Prostate gland (tissue), 2 donors: Measurements from ENCODE around the gene MAP2K1.

Source experiments
- POLR2AphosphoS5 ChIP-seq: sonication (generic); formaldehyde crosslinking; IDR thresholded peaks from one replicate; pipeline ENCODE4 v1.6.1; 2017; ENCODE audit warnings: antibody characterized with exemption
- TF ChIP-seq, protein P1 (sequence below), 4 experiments: fragments of 200-600 bp in 2 of 4; fragments of 450-650 bp in 2 of 4; sonication (generic) in 2 of 4; IDR thresholded peaks; 1 replicate in 3 of 4; 2 replicates in 1 of 4; pipeline ENCODE4 v1.5.1; 2016 to 2019; ENCODE audit warnings: antibody characterized with exemption in 4 of 4, mild to moderate bottlenecking in 2 of 4, moderate library complexity in 2 of 4

GRCh38 chr15:66413579-66413978, 26.9 kb downstream of the MAP2K1 start:
- TF ChIP-seq, protein P1, sequence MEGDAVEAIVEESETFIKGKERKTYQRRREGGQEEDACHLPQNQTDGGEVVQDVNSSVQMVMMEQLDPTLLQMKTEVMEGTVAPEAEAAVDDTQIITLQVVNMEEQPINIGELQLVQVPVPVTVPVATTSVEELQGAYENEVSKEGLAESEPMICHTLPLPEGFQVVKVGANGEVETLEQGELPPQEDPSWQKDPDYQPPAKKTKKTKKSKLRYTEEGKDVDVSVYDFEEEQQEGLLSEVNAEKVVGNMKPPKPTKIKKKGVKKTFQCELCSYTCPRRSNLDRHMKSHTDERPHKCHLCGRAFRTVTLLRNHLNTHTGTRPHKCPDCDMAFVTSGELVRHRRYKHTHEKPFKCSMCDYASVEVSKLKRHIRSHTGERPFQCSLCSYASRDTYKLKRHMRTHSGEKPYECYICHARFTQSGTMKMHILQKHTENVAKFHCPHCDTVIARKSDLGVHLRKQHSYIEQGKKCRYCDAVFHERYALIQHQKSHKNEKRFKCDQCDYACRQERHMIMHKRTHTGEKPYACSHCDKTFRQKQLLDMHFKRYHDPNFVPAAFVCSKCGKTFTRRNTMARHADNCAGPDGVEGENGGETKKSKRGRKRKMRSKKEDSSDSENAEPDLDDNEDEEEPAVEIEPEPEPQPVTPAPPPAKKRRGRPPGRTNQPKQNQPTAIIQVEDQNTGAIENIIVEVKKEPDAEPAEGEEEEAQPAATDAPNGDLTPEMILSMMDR (IDR thresholded peaks at IDR 0.05): no peak
- TF ChIP-seq POLR2AphosphoS5: no peak
